Raji (cell line): ENCODE results near the gene GABRG3.

Experiments used
- POLR2A ChIP-seq: IDR thresholded peaks from 2 replicates; pipeline ENCODE4 v1.6.1; 2011; ENCODE audit warnings: low read depth, low read length, control low read depth; ENCODE audit not compliant: insufficient read depth

GABRG3 gene

GRCh38 chr15:27549746-27550145 is 578.8 kb downstream of the GABRG3 start:
- TF ChIP-seq POLR2A, result no peak

- no peak for TF ChIP-seq POLR2A
These were observed 579.7 kb downstream of the GABRG3 start for GRCh38 chr15:27550635-27551034.

GRCh38 chr15:27561816-27562215 is 590.8 kb downstream of the GABRG3 start:
- no peak for TF ChIP-seq POLR2A

- TF ChIP-seq POLR2A, result no peak
These were observed 592.9 kb downstream of the GABRG3 start for GRCh38 chr15:27563765-27564370.

GRCh38 chr15:27564656-27565055 is 593.7 kb downstream of the GABRG3 start:
- no peak for TF ChIP-seq POLR2A

GRCh38 chr15:27570746-27571145 is 599.8 kb downstream of the GABRG3 start:
- TF ChIP-seq POLR2A, result no peak

- TF ChIP-seq POLR2A, result no peak
These were observed 603.0 kb downstream of the GABRG3 start for GRCh38 chr15:27573805-27574485.

GRCh38 chr15:27574541-27575054 is 603.6 kb downstream of the GABRG3 start:
- no peak for TF ChIP-seq POLR2A

GRCh38 chr15:27575521-27575920 is 604.5 kb downstream of the GABRG3 start:
- TF ChIP-seq POLR2A, result no peak

GRCh38 chr15:27576576-27576975 is 605.6 kb downstream of the GABRG3 start:
- no peak for TF ChIP-seq POLR2A

- no peak for TF ChIP-seq POLR2A
These were observed 608.8 kb downstream of the GABRG3 start for GRCh38 chr15:27579738-27580137.

GRCh38 chr15:27582726-27583410 is 611.9 kb downstream of the GABRG3 start:
- TF ChIP-seq POLR2A, result no peak

- TF ChIP-seq POLR2A, result no peak
These were observed 612.7 kb downstream of the GABRG3 start for GRCh38 chr15:27583651-27584050.

GRCh38 chr15:27585041-27585640 is 614.2 kb downstream of the GABRG3 start:
- TF ChIP-seq POLR2A, result no peak

- no peak for TF ChIP-seq POLR2A
These were observed 616.8 kb downstream of the GABRG3 start for GRCh38 chr15:27587810-27588209.

- TF ChIP-seq POLR2A, result no peak
These were observed 618.3 kb downstream of the GABRG3 start for GRCh38 chr15:27589260-27589659.

GRCh38 chr15:27589782-27590181 is 618.8 kb downstream of the GABRG3 start:
- TF ChIP-seq POLR2A, result no peak
